OCI-LY7 (cell line): Measurements from ENCODE around the gene RNF115.

ENCODE experiments used
- EZH2phosphoT487 ChIP-seq: fragments of 200-600 bp; sonication (generic); IDR thresholded peaks from 2 replicates; pipeline ENCODE4 v1.6.1; 2018; ENCODE audit warnings: low read depth, borderline replicate concordance, mild to moderate bottlenecking, mixed run types, antibody characterized with exemption, low read length, moderate library complexity, mixed read lengths
- TF ChIP-seq, protein P1 (sequence below): fragments of 200-600 bp; sonication (generic); conservative IDR thresholded peaks from 2 replicates; pipeline ENCODE4 v1.5.1; 2014; ENCODE audit warnings: mild to moderate bottlenecking, antibody characterized with exemption, low read length, moderate library complexity, mixed read lengths

DNA sequence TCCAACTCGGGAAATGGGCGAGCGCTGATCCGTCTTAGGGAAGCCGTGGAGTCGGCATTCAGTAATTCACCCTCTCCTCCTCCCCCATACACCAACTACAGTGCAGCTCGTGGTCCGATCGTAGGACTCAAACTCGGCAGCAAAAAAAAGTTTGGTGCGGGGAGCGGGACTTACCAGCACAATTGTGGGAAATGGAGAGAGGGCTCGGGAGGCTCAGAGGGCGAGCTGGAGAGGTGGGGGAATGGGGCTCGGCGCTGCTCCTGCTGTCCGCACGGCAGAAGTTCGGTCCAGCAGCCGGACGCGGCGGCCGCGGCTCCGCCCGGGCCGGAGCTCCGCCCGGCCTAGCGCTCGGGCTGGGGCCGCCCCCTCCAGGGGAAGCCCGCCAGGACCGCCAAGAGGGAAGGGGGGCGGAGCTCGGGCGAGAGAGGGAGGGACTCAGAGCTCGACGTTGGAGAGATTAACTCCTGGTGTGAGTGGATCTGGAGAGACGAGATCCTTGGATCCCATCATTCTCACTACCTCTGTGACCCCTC lies 35.7 kb upstream of the RNF115 start:
- TF ChIP-seq, protein P1, sequence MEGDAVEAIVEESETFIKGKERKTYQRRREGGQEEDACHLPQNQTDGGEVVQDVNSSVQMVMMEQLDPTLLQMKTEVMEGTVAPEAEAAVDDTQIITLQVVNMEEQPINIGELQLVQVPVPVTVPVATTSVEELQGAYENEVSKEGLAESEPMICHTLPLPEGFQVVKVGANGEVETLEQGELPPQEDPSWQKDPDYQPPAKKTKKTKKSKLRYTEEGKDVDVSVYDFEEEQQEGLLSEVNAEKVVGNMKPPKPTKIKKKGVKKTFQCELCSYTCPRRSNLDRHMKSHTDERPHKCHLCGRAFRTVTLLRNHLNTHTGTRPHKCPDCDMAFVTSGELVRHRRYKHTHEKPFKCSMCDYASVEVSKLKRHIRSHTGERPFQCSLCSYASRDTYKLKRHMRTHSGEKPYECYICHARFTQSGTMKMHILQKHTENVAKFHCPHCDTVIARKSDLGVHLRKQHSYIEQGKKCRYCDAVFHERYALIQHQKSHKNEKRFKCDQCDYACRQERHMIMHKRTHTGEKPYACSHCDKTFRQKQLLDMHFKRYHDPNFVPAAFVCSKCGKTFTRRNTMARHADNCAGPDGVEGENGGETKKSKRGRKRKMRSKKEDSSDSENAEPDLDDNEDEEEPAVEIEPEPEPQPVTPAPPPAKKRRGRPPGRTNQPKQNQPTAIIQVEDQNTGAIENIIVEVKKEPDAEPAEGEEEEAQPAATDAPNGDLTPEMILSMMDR = no peak
- no peak for TF ChIP-seq EZH2phosphoT487
